Left hindlimb (tissue), 1 donor: Measurements from ENCODE around the gene KRTAP9-7.
"Not testable (repeated sequence)": the region's sequence is repeated elsewhere in the genome, so short reads cannot be mapped to it uniquely, and the experiment has no call there.

Experiments used
- DNase-seq: peaks from one replicate; pipeline ENCODE4 v3.0.0-alpha.2; 2018

The KRTAP9-7 gene, protein sequence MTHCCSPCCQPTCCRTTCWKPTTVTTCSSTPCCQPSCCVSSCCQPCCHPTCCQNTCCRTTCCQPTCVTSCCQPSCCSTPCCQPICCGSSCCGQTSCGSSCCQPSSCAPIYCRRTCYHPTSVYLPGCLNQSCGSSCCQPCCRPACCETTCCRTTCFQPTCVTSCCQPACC

DNA sequence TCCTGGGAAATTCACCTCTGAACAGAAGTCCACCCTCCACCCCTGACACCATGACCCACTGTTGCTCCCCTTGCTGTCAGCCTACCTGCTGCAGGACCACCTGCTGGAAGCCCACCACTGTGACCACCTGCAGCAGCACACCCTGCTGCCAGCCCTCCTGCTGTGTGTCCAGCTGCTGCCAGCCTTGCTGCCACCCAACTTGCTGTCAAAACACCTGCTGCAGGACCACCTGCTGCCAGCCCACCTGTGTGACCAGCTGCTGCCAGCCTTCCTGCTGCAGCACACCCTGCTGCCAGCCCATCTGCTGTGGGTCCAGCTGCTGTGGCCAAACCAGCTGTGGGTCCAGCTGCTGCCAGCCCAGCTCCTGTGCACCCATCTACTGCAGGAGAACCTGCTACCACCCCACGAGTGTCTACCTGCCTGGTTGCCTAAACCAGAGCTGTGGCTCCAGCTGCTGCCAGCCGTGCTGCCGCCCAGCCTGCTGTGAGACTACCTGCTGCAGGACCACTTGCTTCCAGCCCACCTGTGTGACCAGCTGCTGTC is at the start of gene KRTAP9-7:
Gene KRTAP9-7, plus strand, starts transcription at position 51 of the 543 bp plus-strand sequence. Its CDS starts 0 bp downstream, at position 51.
- DNase-seq, result not testable (repeated sequence)

DNA sequence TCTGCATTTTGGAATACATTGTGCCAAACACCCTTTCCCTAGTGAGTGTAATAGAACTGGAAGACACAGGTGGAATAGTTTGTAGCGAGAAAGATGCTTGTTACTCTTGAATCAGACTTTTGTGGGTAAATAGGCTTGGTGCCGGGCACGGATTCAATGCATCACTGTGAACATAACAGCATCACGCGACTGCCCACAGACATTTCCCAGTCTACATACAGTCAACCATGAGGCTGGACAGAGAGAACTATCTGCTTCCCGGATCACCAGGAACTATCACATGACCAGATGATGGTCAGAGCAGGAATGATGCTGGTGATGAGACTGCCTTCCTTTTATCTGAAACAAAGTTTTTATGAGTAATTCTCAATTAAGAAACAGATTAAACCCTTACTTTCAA is 49.4 kb upstream of the KRTAP9-7 start:
- DNase-seq, result no peak

DNA sequence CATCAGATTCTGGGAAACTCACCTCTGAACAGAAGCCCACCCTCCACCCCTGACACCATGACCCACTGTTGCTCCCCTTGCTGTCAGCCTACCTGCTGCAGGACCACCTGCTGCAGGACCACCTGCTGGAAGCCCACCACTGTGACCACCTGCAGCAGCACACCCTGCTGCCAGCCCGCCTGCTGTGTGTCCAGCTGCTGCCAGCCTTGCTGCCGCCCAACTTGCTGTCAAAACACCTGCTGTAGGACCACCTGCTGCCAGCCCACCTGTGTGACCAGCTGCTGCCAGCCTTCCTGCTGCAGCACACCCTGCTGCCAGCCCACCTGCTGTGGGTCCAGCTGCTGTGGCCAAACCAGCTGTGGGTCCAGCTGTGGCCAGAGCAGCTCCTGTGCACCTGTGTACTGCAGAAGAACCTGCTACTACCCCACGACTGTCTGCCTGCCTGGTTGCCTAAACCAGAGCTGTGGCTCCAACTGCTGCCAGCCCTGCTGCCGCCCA is 48.9 kb upstream of the KRTAP9-7 start, which contains the start of gene KRTAP9-2:
Gene KRTAP9-2, plus strand, starts transcription at position 51 of the 498 bp plus-strand sequence. Its CDS starts 7 bp downstream, at position 58.
- DNase-seq, result not testable (repeated sequence)

DNA sequence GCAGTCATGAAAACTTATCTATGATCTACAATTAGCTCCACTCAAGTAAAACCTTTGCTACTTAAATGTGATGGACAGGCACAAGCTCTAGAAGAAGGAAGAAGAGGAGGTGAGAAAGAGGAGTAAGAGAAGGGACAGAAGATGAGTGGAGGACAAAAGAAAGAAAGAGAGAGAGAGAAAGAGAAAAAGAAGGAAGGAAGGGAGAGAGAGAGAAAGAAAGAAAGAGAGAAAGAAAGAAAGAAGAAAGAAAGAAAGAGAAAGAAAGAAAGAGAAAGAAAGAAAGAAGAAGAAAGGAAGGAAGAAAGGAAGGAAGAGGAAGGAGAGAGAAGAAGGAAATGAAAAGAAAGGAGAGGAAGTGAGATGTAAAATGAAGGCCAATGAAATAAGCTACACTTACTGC is 45.4 kb upstream of the KRTAP9-7 start:
- DNase-seq, result no peak

DNA sequence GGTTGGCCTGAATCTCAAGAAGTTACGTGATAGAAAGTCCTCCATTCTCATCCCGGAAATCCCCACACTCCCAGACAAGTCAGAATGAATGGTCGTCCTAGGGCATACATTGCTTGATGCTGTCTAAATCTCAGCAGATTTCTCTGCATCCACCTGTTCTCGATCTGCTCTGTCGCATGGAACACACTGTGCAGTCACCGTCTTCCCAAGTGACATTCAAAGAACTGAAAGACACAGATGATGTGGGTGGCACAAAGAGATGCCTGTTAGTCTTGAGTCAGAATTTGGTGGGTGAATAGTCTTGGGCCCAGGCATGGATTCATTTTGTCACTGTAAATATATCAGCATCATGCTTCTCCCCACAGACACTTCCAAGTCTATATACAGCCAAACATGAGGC is 43.8 kb upstream of the KRTAP9-7 start:
- DNase-seq, result no peak

DNA sequence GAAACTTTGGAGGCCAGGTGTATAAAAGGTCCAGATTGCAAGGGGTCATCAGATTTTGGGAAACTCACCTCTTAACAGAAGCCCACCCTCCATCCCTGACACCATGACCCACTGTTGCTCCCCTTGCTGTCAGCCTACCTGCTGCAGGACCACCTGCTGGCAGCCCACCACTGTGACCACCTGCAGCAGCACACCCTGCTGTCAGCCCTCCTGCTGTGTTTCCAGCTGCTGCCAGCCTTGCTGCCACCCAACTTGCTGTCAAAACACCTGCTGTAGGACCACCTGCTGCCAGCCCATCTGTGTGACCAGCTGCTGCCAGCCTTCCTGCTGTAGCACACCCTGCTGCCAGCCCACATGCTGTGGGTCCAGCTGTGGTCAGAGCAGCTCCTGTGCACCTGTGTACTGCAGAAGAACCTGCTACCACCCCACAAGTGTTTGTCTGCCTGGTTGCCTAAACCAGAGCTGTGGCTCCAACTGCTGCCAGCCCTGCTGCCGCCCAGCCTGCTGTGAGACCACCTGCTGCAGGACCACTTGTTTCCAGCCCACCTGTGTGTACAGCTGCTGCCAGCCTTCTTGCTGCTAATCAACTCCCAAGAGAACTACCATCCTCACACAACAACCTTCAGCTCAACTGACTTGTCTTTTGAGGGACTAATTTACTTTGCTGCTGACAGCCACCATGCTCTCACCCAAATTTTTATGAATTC is 42.9 kb upstream of the KRTAP9-7 start, which contains the start of gene KRTAP9-3:
Gene KRTAP9-3, plus strand, starts transcription at position 51 of the 707 bp plus-strand sequence. Its CDS starts 53 bp downstream, at position 104.
- not testable (repeated sequence) for DNase-seq

DNA sequence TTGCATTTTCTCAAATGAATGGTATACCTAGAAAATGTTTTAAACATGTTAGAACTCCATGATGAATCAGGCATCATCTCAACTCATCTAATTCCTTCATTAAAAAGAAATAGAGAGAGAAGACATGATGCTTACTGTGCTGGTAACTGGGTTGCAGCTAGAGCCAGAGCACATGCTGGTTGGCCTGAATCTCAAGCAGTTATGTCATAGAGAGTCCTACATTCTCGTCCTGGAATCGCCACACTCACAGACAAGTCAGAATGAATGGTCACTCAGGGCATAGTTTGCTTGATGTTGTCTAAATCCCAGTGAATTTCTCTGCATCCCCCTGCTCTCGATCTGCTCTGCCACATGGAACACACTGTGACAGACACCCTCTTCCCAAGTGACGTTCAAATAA is 38.4 kb upstream of the KRTAP9-7 start:
- not testable (repeated sequence) for DNase-seq

DNA sequence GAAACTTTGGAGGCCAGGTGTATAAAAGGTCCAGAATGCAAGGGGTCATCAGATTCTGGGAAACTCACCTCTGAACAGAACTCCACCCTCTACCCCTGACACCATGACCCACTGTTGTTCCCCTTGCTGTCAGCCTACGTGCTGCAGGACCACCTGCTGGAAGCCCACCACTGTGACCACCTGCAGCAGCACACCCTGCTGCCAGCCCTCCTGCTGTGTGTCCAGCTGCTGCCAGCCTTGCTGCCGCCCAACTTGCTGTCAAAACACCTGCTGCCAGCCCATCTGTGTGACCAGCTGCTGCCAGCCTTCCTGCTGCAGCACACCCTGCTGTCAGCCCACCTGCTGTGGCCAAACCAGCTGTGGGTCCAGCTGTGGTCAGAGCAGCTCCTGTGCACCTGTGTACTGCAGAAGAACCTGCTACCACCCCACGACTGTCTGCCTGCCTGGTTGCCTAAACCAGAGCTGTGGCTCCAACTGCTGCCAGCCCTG is 37.5 kb upstream of the KRTAP9-7 start, which contains the start of gene KRTAP9-8:
Gene KRTAP9-8, plus strand, starts transcription at position 51 of the 489 bp plus-strand sequence. Its CDS starts 53 bp downstream, at position 104.
- DNase-seq, result not testable (repeated sequence)

DNA sequence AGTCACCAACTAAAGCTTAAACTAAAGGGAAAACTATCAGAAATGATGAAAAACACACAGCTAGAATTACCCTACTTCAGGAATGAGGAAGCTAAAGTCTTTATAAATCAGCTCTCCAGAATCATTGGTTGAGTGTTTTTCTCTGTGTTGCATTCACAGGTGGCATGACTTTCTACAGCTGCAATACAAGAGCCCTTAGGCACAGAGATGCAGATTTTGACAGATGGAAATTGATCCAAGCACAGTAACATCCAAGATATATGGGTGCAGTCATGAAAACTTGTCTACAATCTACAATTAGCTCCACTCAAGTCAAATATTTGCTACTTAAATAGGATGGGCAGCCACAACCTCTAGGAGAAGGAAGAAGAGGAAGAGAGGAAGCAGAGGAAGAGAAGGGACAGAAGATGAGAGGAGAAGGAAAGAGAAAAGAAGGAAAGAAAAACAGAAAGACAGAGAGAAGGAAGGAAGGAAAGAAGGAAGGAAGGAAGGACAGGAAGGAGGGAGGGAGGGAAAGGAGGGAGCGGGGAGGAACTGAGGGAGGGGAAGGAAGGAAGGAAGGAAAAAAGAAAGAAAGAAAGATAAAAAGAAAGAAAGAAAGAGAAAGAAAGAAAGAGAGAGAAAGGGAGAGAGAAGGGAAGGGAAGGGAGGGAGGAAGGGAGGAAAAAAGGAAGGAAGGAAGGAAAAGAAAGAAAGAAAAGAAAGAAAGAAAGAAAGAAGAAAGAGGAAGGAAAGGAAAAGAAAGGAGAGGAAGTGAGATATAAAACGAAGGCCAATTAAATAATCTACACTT is 28.3 kb upstream of the KRTAP9-7 start:
- DNase-seq, result not testable (repeated sequence)

DNA sequence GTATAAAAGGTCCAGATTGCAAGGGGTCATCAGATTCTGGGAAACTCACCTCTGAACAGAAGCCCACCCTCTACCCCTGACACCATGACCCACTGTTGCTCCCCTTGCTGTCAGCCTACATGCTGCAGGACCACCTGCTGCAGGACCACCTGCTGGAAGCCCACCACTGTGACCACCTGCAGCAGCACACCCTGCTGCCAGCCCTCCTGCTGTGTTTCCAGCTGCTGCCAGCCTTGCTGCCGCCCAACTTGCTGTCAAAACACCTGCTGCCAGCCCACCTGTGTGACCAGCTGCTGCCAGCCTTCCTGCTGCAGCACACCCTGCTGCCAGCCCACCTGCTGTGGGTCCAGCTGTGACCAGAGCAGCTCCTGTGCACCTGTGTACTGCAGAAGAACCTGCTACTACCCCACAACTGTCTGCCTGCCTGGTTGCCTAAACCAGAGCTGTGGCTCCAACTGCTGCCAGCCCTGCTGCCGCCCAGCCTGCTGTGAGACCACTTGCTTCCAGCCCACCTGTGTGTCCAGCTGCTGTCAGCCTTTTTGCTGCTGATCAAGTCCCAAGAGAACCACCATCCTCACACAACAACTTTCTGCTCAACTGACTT is 25.8 kb upstream of the KRTAP9-7 start, which contains the start of gene KRTAP9-4:
Gene KRTAP9-4, plus strand, starts transcription at position 51 of the 604 bp plus-strand sequence. Its CDS starts 34 bp downstream, at position 85.
- not testable (repeated sequence) for DNase-seq

DNA sequence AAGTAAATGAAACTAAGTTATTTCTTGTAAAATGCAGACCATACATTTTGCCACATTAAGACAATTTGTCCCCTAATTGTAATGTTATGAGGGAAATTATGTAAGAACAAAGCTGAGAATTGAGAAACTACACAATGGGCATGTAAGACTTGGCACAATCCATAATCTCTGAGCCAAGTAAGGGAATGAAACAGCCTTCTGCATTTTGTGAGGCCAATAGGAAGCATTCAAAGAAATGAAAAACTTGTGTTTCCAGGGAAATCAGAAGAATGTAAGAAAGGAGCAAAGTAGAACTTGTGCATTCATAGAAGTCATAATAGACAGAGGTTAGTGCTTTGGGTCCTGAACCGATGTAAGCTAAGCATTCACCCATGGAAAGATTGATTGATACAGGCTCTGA is 24.2 kb upstream of the KRTAP9-7 start:
- DNase-seq, result no peak

DNA sequence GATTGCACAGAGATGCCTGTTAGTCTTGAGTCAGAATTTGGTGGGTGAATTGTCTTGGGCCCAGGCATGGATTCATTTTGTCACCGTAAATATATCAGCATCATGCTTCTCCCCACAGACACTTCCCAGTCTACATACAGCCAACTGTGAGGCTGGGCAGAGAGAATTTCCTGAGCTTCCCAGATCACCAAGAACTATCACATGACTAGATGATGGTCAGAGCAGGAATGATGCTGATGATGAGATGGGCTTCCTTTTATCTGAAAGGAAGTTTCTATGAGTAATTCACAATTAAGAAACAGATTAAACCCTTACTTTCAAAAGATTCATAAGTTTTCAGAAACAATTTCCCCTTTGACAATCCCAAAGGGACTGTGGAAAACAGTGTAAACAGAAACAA is 20.6 kb upstream of the KRTAP9-7 start:
- no peak for DNase-seq

DNA sequence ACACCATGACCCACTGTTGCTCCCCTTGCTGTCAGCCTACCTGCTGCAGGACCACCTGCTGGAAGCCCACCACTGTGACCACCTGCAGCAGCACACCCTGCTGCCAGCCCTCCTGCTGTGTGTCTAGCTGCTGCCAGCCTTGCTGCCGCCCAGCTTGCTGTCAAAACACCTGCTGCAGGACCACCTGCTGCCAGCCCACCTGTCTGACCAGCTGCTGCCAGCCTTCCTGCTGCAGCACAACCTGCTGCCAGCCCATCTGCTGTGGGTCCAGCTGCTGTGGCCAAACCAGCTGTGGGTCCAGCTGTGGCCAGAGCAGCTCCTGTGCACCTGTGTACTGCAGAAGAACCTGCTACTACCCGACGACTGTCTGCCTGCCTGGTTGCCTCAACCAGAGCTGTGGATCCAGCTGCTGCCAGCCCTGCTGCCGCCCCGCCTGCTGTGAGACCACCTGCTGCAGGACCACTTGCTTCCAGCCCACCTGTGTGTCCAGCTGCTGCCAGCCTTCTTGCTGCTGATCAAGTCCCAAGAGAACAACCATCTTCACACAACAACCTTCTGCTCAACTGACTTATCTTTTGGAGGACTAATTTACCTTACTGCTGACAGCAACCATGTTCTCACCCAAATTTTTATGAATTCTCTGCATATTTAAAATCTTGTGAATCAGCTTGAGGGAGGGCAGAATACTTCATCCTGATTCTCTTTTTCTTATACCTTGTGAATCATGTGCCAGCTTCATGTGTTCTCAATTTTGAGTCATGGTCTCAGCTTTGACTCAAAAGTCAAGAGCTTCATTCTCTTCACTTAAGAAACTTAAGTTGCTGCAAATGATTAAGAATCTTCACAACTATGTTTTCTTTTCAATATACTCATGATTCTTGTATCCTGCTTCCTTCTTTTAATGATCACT is 19.9 kb upstream of the KRTAP9-7 start, which contains the start of gene KRTAP9-9:
Gene KRTAP9-9, plus strand, starts transcription at position 4 of the 910 bp plus-strand sequence.
- not testable (repeated sequence) for DNase-seq

DNA sequence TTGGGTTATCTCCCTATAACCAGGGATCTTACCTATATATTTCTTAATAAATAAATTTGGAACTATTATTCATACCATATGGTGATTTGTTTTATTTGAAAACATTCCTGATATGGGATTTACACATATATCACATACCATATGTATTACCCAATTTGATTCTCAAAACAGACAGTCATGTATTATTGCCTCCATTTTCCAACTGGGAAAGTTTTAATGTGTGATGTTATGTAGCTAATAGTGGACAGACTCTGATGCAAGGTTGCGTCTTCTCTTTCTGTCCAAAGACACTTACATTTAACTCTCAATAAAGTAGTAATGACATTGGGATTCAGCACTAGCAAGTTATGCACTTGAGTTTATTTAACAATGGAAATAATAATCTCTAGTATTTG is 19.2 kb upstream of the KRTAP9-7 start:
- DNase-seq, result no peak

DNA sequence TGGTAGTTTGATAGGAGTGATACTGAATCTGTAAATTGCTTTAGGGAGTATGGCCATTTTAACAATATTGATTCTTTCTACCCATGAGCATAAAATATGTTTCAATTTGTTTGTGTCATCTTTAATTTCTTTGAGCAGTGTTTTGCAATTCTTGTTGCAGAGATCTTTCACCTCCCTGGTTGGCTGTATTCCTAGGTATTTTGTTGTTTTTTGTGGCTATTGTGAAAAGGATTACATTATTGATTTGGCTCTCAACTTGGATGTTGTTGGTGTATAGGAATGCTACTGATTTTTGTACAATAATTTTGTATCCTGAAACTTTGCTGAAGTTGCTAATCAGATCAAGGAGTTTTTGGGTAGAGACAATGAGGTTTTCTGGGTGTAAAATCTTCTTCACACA is 17.1 kb upstream of the KRTAP9-7 start:
- DNase-seq, result no peak

DNA sequence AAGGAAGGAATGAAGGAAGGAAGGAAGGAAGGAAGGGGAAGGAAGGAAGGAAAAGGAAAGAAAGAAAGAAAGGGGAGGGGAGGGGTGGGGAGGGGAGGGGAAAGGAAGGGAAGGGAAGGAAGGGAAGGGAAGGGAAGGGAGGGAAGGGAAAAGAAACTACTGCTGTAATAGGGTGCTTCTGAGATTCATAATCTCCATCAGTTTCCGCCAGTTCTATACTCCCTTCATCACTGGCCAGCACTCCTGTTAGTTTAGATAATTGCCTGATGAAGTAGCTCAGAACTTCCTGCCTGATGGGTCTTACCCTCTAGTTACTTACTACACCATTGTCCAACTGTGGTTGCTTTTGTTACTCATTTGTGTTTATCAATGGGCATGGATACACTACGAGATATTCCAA is 12.3 kb upstream of the KRTAP9-7 start:
- DNase-seq, result no peak

DNA sequence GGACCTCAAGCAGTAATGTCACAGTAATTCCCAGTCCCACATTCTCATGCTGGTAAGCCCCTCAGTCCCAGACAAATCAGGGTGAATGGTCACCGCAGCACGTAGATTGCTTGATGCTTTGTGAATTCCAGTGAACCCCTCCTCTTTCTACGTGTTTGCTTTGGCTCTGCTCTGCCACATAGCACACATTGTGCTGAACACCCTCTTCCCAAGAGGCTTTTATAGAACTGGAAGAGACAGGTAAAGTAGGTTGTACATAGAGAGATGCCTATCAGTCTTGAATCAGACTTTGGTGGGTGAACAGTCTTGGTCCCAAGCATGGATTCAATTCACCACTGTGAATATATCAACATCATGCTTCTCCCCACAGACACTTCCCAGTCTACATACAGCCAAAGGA is 10.9 kb upstream of the KRTAP9-7 start:
- DNase-seq, result no peak

DNA sequence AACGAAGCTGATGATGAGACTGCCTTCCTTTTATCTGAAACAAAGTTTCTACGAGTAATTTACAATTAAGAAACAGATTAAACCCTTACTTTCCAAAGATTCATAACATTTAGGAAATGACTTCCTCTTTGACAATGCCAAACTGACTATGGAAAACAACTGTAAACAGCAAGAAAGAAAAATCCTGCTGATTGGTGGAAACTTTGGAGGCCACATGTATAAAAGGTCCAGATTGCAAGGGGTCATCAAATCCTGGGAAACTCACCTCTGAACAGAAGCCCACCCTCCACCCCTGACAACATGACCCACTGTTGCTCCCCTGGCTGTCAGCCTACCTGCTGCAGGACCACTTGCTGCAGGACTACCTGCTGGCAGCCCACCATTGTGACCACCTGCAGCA is 10.4 kb upstream of the KRTAP9-7 start, which contains the start of gene KRTAP9-6:
Gene KRTAP9-6, plus strand, starts transcription at position 301 of the 400 bp plus-strand sequence. Its CDS starts 0 bp downstream, at position 301.
- no peak for DNase-seq

DNA sequence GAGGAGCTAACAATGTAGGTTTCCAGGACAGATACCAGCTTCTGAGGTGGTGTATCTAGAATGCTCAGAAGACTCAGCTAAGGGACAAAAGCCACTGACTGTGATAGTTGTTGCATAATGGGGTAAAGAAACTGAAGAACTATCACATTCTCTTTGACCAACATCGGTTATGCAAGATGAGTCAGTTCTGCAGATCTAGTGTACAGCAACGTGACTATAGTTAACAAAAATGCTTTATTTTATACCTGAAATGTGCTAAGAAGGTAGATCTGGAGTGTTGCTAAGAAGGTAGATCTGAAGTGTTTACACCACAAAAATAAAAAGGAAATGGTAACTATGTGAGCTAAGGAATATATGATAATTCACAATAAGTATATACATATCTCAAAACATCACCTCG is 7.8 kb upstream of the KRTAP9-7 start:
- DNase-seq, result no peak

DNA sequence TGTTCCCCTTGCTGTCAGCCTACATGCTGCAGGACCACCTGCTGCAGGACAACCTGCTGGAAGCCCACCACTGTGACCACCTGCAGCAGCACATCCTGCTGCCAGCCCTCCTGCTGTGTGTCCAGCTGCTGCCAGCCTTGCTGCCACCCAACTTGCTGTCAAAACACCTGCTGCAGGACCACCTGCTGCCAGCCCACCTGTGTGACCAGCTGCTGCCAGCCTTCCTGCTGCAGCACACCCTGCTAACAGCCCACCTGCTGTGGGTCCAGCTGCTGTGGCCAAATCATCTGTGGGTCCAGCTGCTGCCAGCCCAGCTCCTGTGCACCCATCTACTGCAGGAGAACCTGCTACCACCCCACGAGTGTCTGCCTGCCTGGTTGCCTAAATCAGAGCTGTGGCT is 4.2 kb upstream of the KRTAP9-7 start:
- DNase-seq, result not testable (repeated sequence)

DNA sequence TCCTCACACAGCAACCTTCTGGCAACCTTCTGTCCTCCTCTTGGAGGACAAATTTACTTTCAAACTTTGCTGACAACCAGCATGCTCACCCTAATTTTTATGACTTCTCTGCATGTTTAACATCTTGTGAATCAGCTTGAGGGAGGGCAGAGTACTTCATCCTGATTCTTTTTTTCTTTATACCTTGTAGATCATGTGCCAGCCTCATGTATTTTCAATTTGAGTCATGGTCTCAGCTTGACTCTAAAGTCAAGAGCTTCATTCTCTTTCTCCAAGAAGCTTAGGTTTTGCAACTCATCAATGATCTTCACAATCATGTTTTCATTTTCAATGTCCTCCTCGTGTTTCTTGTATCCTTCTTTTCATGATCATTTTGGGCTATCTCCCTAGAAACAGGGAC is 3.6 kb upstream of the KRTAP9-7 start:
- no peak for DNase-seq
